Cortex of kidney (tissue), 1 donor: ENCODE data around the gene BTAF1.

Experiments
- DNase-seq: peaks from one replicate; lab custom pipeline; 2025; lab: John Stamatoyannopoulos, UW

BTAF1 gene

DNA sequence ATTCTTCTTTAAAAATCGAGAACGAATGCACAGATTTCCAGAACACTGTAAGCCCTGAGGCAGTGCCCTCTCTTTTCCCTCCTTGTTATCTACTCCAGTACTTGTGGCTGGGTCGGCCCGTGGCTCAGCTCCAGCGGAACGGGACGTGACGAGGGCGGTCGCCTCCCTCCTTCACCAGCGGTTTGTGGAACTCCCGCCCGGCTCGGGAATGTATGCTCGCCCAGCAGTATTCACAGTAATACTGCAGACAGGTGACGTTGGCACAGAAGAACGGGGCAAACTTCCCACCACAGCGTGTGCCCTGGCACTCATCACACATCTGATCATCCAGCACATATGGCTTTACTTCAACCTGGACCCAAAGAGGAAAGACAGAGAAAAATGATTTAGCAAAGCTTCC is 128.5 kb downstream of the BTAF1 start:
- no peak for DNase-seq

DNA sequence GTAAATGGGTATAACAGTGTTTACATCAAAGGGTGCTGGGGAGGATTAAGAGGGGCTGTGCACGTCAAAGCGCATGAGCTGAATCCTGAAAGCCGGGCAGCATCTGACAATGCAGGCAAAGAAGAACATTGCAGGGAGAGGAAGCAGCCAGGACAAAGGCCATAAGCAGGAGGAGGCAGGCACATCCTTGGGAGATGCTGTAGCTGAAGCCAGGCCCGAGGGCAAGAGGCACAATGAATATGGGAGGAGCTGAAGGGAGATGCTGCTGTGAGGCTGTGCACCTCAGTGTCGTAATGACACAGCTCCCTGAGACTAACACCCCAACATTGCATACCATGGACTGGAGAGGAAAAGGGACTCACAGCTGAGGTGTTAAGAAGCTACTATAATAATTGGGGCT is 129.2 kb downstream of the BTAF1 start:
- DNase-seq = no peak

DNA sequence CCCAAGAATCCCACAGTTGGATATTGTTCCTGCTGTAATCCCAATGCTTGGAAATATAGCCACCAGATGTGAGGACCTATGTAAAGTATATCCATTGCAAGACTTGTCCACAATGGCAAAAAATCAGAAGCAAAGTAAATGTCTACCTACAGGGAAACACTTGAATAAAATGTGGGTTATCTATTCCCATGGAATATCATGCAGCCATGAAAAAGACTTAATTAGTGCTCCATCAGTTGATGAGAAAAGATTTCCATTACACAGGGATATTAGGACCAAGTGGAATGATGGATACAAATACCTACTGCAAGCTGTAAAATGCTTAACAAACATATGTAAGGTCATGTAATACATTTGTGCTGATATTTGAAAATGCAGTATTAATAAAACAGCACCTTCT is 131.2 kb downstream of the BTAF1 start:
- no peak for DNase-seq

DNA sequence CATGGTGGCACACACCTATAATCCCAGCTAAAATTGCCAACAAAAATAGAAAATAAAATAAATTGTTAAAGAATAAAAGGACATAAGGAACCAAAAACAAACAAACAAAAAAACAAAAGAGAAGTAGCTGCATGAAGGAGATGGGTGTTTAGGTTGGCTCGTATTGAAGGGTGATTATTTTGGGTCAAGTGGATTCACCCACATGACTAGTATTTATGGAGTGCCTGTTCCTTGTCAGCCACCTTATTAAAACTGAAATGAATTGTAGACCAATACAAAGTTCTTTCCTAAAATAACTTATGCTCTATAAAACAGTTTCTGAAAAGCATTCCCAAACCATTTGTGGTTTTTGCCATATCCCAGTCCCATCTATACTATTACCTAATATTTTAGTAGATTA is 138.7 kb downstream of the BTAF1 start:
- DNase-seq = no peak

DNA sequence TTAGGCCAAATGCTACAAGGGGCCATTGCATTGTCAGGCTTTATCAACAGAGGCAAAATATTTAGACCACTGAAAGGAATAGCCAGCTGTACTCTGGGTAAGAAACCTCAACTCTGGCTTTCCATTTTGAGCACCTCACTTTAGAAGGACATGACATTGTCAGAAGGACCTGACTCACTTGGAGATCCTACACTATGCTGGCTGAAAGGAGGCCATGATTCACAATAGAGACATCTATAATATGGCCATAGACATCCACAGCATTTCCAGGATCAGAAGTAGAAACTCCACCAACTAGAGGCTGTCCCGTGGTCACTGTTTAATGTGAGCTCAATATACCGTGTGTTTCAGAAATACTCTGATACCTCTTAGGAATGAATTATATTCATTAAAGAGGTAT is 140.9 kb downstream of the BTAF1 start:
- no peak for DNase-seq

DNA sequence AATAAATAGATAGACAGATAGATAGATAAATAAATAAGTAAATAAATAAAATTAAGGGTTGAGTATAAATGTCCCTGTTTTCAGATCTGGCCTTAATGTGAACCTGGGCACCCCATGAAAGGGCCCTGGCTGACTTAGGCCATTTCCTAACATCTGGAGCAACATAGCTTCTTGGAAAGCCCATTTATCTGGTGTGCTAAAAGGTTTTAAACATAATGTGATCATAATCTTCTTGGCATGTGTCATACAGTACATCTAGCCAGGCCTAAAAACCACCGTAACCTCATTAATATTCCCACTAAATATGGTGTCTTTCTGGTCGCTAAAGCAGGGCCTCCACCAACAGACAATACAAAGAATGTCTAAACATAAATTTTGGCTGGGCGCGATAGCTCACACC is 142.8 kb downstream of the BTAF1 start:
- DNase-seq = no peak

DNA sequence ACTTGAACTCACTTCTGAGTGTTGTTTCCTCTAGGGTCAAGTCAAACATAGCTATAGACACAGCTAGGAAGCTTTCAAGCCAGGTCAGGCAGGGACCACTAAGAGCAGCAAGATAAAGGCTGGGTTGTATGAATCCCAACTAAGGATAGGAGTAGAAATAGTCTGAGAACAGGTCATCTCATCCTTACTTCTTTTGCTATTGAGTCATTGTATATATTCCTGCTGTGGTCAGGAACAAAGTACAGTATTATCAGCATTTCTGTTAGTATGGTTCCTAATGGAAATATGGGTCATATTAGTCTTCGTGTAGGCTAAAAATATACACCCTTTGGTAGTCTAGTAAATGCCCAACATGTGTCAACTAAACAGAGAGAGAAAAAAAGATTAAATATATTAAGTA is 145.3 kb downstream of the BTAF1 start:
- DNase-seq = no peak

DNA sequence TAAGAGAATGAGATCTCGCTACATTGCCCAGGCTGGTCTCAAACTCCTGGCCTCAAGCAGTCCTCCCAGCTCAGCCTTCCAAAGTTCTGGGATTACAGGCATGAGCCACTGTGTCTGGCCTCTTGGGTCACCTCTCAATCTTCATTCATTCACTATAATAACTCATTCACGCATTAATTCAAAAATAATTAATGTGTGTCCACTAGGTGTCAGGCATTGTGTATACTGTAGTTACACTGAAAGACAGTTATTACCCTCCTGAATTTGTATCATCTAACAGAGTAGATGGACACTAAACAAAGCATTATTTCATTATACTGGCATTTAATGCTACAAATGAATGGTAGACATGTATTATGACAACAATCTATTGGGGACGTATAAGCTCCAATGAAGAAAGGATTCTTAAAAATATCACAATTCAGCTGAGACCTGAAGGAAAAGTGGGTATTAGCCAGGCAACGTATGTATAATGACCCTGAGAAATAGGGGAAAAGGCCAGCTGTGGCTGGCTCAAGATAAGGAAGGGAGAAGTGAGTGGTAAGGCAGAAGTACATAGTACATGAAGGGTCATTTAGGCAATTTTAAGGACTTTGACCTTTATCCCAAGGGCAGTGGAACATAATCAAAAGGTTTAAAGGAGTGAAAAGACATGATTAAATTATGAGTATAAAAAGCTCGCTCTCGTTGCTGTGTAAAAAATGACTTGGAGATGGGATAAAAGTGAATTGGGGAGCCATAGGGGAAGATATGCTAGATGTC is 150.7 kb downstream of the BTAF1 start:
- no peak for DNase-seq

DNA sequence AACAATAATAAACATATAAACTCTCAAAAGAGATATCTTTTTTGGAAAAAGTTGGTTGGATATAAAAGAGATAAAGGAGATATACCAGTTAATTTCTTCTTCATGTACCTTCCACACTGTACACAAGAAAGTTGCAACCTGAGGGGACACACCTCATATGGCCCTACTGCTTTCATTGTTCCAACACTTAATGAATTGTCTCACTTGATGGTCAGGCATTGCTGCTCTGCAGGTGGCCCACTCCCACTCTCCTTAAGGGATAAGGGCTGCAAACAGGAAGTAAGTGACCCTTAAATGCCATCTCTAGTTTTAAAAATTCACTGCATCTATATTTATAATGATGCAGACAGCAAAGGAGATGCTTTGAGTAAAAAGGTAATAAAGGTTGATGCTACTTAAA is 152.3 kb downstream of the BTAF1 start:
- DNase-seq = no peak

DNA sequence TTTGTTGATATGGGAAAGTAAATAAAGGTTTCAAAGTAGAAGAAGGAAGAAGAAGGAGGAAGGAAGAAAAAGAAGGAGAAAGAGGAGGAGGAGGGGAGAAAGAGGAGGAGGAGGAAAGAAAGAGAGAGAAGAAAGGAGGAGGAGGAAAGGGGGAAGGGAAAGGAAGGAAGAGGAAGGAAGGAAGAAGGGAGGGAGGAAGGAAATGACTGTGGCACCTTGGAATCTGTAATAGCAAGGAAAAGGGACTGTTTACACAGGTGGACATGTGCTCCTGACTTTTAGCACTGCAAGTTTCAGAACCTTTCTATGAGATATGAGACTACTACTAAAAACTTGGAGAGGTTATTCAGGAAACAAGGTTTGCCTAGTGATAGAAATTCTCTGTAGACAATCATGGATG is 153.2 kb downstream of the BTAF1 start:
- DNase-seq = no peak

DNA sequence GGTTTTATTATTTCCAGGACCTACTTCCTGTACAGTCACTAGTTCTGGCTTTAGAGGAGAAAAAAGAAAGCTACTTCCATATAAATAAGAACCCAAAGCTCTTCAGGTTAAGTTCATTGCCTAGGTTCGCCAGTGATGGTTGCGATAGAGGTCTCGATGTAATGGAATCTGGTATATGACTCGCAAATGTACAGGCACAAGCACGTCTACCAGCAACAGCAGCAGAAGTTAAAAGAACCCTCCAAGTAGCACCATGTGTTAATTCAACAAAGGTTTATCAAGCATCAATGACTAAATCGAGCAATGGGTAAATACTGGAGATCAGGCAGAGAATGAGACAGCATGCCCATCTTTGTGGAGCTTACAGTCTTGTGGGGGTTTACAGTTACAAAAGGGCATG is 155.4 kb downstream of the BTAF1 start:
- no peak for DNase-seq
